Measurements from ENCODE around the gene CTNNA2.

DNA sequence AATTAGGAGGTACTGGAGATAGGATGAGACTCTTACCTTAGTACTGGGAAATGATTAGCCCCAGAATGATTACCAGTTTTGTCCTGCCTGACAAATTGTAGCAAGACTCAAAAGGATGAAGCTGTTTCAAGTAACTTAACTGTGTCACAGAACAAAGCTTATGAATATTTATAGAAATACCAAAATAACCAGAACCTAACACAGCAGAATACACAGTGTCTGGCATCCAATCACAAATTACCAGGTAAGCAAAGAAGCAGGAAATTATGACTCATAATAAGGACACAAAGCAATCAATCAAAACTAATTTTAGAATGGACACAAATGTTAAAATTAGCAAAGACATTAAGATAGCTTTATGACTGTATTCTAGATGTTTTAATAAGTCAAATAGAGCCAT lies 91.9 kb downstream of the CTNNA2 start:
- TF ChIP-seq, protein P1, sequence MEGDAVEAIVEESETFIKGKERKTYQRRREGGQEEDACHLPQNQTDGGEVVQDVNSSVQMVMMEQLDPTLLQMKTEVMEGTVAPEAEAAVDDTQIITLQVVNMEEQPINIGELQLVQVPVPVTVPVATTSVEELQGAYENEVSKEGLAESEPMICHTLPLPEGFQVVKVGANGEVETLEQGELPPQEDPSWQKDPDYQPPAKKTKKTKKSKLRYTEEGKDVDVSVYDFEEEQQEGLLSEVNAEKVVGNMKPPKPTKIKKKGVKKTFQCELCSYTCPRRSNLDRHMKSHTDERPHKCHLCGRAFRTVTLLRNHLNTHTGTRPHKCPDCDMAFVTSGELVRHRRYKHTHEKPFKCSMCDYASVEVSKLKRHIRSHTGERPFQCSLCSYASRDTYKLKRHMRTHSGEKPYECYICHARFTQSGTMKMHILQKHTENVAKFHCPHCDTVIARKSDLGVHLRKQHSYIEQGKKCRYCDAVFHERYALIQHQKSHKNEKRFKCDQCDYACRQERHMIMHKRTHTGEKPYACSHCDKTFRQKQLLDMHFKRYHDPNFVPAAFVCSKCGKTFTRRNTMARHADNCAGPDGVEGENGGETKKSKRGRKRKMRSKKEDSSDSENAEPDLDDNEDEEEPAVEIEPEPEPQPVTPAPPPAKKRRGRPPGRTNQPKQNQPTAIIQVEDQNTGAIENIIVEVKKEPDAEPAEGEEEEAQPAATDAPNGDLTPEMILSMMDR (IDR thresholded peaks at IDR 0.05), result no peak
- TF ChIP-seq POLR2AphosphoS5 (IDR thresholded peaks at IDR 0.05; ENCODE audit: low read depth, low read length) (no peak), SIN3A (IDR thresholded peaks at IDR 0.05; ENCODE audit: borderline replicate concordance, insufficient read depth, low read depth, low read length) (no peak)

All from Panc1 (cell line).